Measurements from ENCODE around the gene BRD3OS.

DNA sequence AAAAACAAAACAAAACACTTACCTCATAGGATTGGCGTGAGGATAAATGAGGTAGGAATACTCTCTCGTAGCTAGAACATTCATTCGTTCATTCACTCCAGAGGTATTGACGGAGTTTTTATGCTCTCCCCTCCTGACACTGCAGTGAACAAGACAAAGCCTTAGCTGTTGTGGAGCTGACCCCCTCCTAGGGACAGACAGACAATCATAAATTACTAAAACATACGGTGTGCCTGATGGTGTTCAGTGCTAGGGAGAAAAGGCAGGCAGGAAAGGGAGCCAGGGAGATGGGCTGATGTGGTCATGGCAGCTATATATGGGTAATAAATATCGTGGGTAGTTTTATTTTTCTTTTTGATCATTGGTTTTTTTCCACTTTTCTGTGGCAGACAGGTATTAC is 48.2 kb downstream of the BRD3OS start:
- TF ChIP-seq, protein P1, sequence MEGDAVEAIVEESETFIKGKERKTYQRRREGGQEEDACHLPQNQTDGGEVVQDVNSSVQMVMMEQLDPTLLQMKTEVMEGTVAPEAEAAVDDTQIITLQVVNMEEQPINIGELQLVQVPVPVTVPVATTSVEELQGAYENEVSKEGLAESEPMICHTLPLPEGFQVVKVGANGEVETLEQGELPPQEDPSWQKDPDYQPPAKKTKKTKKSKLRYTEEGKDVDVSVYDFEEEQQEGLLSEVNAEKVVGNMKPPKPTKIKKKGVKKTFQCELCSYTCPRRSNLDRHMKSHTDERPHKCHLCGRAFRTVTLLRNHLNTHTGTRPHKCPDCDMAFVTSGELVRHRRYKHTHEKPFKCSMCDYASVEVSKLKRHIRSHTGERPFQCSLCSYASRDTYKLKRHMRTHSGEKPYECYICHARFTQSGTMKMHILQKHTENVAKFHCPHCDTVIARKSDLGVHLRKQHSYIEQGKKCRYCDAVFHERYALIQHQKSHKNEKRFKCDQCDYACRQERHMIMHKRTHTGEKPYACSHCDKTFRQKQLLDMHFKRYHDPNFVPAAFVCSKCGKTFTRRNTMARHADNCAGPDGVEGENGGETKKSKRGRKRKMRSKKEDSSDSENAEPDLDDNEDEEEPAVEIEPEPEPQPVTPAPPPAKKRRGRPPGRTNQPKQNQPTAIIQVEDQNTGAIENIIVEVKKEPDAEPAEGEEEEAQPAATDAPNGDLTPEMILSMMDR (conservative IDR thresholded peaks at IDR 0.05; ENCODE audit: low read length), result no peak
- no peak for TF ChIP-seq EZH2phosphoT487 (IDR thresholded peaks at IDR 0.05; ENCODE audit: borderline replicate concordance, low read depth, low read length)

Measured in OCI-LY7 (cell line).